Endothelial cell of umbilical vein (primary cell): ENCODE data around the gene TRIM21. TPM values are rescaled to one million over a fixed set of nuclear protein-coding genes. Genes with fewer than 3 reads are reported as not detected.

Source experiments
- BruUV-seq: library from RNA; stranded (reverse); fragments of 400-500 nt; replicated peaks from 2 replicates; lab custom pipeline; 2021; lab: Mats Ljungman, UMichigan
- CTCF ChIA-PET: fragments of 300-600, 350-600 bp; sonication (Branson Sonifier 250); formaldehyde crosslinking; loops from one replicate; lab custom pipeline; 2021; ENCODE audit warnings: antibody characterized with exemption, inconsistent platforms; lab: Charles Lee
- POLR2A ChIA-PET: fragments of 300-600, 350-600 bp; sonication (Branson Sonifier 250); formaldehyde crosslinking; loops from one replicate; lab custom pipeline; 2021; ENCODE audit warnings: antibody characterized with exemption, inconsistent platforms; lab: Charles Lee
- DNase-seq: peaks from one replicate; pipeline ENCODE4 v3.0.0-alpha.2; 2011; ENCODE audit warnings: low read depth, low spot score
- FAIRE-seq: peaks from 2 replicates; lab custom pipeline; 2011; peaks lifted over from hg19 to GRCh38; lab: Jason Lieb, UNC
- H2AFZ ChIP-seq: 2 replicates; pipeline ENCODE4 v1.6.0; 2012; ENCODE audit warnings: low read depth, low read length, control low read depth, inconsistent platforms
- H3K27ac ChIP-seq: 2 replicates; pipeline ENCODE4 v1.5.1; 2011; ENCODE audit warnings: low read depth, mild to moderate bottlenecking, control low read depth, low read length, moderate library complexity; ENCODE audit not compliant: insufficient read depth
- H3K27me3 ChIP-seq, 2 experiments: 2 replicates each; pipeline versions ENCODE4 v1.6.0 to v1.6.1; 2011; ENCODE audit warnings: low read length in 2 of 2, mixed read lengths in 1 of 2; ENCODE audit not compliant: control insufficient read depth in 2 of 2, insufficient read depth in 2 of 2
- H3K36me3 ChIP-seq, 2 experiments: 2 replicates in 1 of 2; 3 replicates in 1 of 2; pipeline ENCODE4 v1.5.1; 2011; ENCODE audit warnings: low read length in 2 of 2, mild to moderate bottlenecking in 1 of 2, moderate library complexity in 1 of 2; ENCODE audit not compliant: control insufficient read depth in 2 of 2, insufficient read depth in 2 of 2; ENCODE audit errors: extremely low read depth in 1 of 2
- H3K4me1 ChIP-seq: 3 replicates; pipeline ENCODE4 v1.5.1; 2011; ENCODE audit warnings: mild to moderate bottlenecking, low read length; ENCODE audit not compliant: control insufficient read depth, insufficient read depth; ENCODE audit errors: extremely low read depth
- H3K4me2 ChIP-seq: 2 replicates; pipeline ENCODE4 v1.6.1; 2011; ENCODE audit warnings: low read length, control low read depth, mixed read lengths; ENCODE audit not compliant: insufficient read depth
- H3K4me3 ChIP-seq, 3 experiments: fragments of 200-600 bp in 1 of 3; sonication (generic), shearing (Covaris generic) in 1 of 3; replicated peaks in 1 of 3; 2 replicates each; pipeline ENCODE4 v1.5.1; 2011 to 2016; ENCODE audit warnings: control low read depth in 3 of 3, low read length in 3 of 3, mild to moderate bottlenecking in 2 of 3, inconsistent platforms in 1 of 3, low read depth in 1 of 3, moderate library complexity in 1 of 3; ENCODE audit not compliant: insufficient read depth in 1 of 3
- H3K79me2 ChIP-seq: 2 replicates; pipeline ENCODE4 v1.6.0; 2012; ENCODE audit warnings: low read length, inconsistent platforms; ENCODE audit not compliant: control insufficient read depth, insufficient read depth
- H3K9ac ChIP-seq: replicated peaks from 2 replicates; pipeline ENCODE3; 2011; ENCODE audit warnings: low read length, control low read depth; ENCODE audit not compliant: insufficient read depth; ENCODE audit errors: extremely low read depth
- H3K9me1 ChIP-seq: replicated peaks from 3 replicates; pipeline ENCODE4 v1.6.0; 2011; ENCODE audit warnings: mild to moderate bottlenecking, low read length; ENCODE audit not compliant: control insufficient read depth, insufficient read depth; ENCODE audit errors: extremely low read depth
- H3K9me3 ChIP-seq: replicated peaks from 2 replicates; pipeline ENCODE4 v1.5.1; 2012; ENCODE audit warnings: low read length, inconsistent platforms; ENCODE audit not compliant: control insufficient read depth, insufficient read depth
- H4K20me1 ChIP-seq: replicated peaks from 2 replicates; pipeline ENCODE3; 2011; ENCODE audit warnings: mild to moderate bottlenecking, low read length; ENCODE audit not compliant: control insufficient read depth, insufficient read depth; ENCODE audit errors: extremely low read depth
- CTCF ChIP-seq, 2 donors: IDR thresholded peaks; 1 replicate in 1 of 2; 2 replicates in 1 of 2; pipeline ENCODE4 v1.5.1; 2011; ENCODE audit warnings: low read length in 2 of 2, mild to moderate bottlenecking in 2 of 2, moderate library complexity in 2 of 2, control low read depth in 1 of 2, inconsistent platforms in 1 of 2, low read depth in 1 of 2; ENCODE audit not compliant: insufficient read depth in 1 of 2; ENCODE audit errors: extremely low read depth in 1 of 2
- EZH2 ChIP-seq: IDR thresholded peaks from 2 replicates; pipeline ENCODE4 v1.6.1; 2012; ENCODE audit warnings: borderline replicate concordance, low read depth, mild to moderate bottlenecking, moderate library complexity, low read length, inconsistent platforms; ENCODE audit not compliant: severe bottlenecking
- FOS ChIP-seq: IDR thresholded peaks from 2 replicates; pipeline ENCODE4 v1.6.1; 2011; ENCODE audit warnings: mild to moderate bottlenecking, low read length, moderate library complexity, borderline replicate concordance; ENCODE audit not compliant: insufficient read depth
- GATA2 ChIP-seq: IDR thresholded peaks from 2 replicates; pipeline ENCODE4 v1.7.0; 2011; ENCODE audit warnings: low read depth, mild to moderate bottlenecking, moderate library complexity, mixed read lengths, low read length; ENCODE audit not compliant: insufficient read length, insufficient read depth
- JUN ChIP-seq: IDR thresholded peaks from 2 replicates; pipeline ENCODE4 v1.6.1; 2011; ENCODE audit warnings: borderline replicate concordance, low read depth; ENCODE audit not compliant: insufficient read length, insufficient read depth
- MYC ChIP-seq: IDR thresholded peaks from one replicate; pipeline ENCODE4 v1.6.1; 2011; ENCODE audit warnings: mild to moderate bottlenecking, low read depth, low read length
- POLR2A ChIP-seq: IDR thresholded peaks from 2 replicates; pipeline ENCODE4 v1.6.1; 2012; ENCODE audit warnings: low read depth, mild to moderate bottlenecking, control low read depth, low read length
- POLR2AphosphoS5 ChIP-seq: IDR thresholded peaks from 2 replicates; pipeline ENCODE4 v1.6.1; 2012; ENCODE audit warnings: low read depth, mild to moderate bottlenecking, control low read depth, low read length, moderate library complexity; ENCODE audit not compliant: insufficient read depth
- dilution Hi-C: fragments of 300-500 bp; cut with MboI; formaldehyde crosslinking; loops from one replicate; pipeline ENCODE4 v1.15.0; 2019; ENCODE audit warnings: low sequenced_read_pairs; ENCODE audit not compliant: extremely low pct_ligation_motif_present
- intact Hi-C: fragments of 100-400 bp; cut with micrococcal nuclease; formaldehyde crosslinking; loops from one replicate; pipeline ENCODE4 v1.10.0; 2022
- polyA plus RNA-seq, 4 experiments: library from polyadenylated mRNA; depleted of rRNA in 3 of 4; stranded (reverse) in 3 of 4; unstranded in 1 of 4; fragments of >200 nt; gene quantifications; 2 replicates each; pipeline versions ENCODE4 v1.2.1 to v1.2.3, GENCODE V29; 2011 to 2012; ENCODE audit warnings: missing spikeins in 1 of 4
- total RNA-seq: library from RNA; stranded (reverse); gene quantifications from 2 replicates; pipeline ENCODE4 v1.2.3, GENCODE V29; 2021
- TF ChIP-seq, protein P1 (sequence below): IDR thresholded peaks from 2 replicates; pipeline ENCODE4 v1.6.1; 2011; ENCODE audit not compliant: insufficient read depth, insufficient read length

Gene TRIM21
- total and polyA plus RNA-seq, 2 donors (not counting 3 experiments of a cell fraction or from before 2014, with no cell fraction given): 18.9 to 20.8 TPM

- dilution Hi-C loops (no loop called here), intact Hi-C loops (no loop called here)
- Histone ChIP-seq H3K9me3 (no peaks in the 10 kb centered on the region), H3K27ac (no peak overlapping the region), H3K9ac (no peak overlapping the region), H3K27me3 (no peaks in the 10 kb centered on the region), H3K79me2 (no peaks in the 10 kb centered on the region), H3K4me1 (no peaks in the 10 kb centered on the region), H2AFZ (no peak overlapping the region), H3K36me3 (no peaks in the 10 kb centered on the region), H3K4me3 (no peak overlapping the region), H4K20me1 (no peaks in the 10 kb centered on the region), H3K4me2 (no peak overlapping the region), H3K9me1 (no peaks in the 10 kb centered on the region)
- DNase-seq (no peak), FAIRE-seq (no peak)
- no TSS peak for BruUV-seq
- CTCF ChIA-PET: no interaction called here
- POLR2A ChIA-PET: no interaction called here
- TF ChIP-seq, protein P1, sequence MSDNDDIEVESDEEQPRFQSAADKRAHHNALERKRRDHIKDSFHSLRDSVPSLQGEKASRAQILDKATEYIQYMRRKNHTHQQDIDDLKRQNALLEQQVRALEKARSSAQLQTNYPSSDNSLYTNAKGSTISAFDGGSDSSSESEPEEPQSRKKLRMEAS: no peak
- TF ChIP-seq JUN (no peak), GATA2 (no peak), FOS (no peak), MYC (no peak), EZH2 (no peak), CTCF (IDR thresholded peaks at IDR 0.05; ENCODE audit: extremely low read depth in 1 of 2, insufficient read depth in 1 of 2, low read depth in 1 of 2, low read length in 2 of 2) (no peak), POLR2AphosphoS5 (no peak), POLR2A (no peak)
These were observed 36.5 kb upstream of the TRIM21 start for GRCh38 chr11:4430051-4430450.
